ENCODE results near the gene COX6A1. TPM values are rescaled to one million over a fixed set of nuclear protein-coding genes. Genes with fewer than 3 reads are reported as not detected.

Gene COX6A1
- total RNA-seq, 6 experiments from 2014 or later: 229 to 625 (median 292) TPM

Other genes starting within 250 kb of the COX6A1 start
- gene GCN1, start 243.4 kb upstream of the COX6A1 start, total RNA-seq: 10 to 100 TPM; 29.9 to 62.8 (median 39.4) TPM
- gene RPLP0, start 237.0 kb upstream of the COX6A1 start, total RNA-seq: 1,000 to 10,000 TPM in 2 of 6 experiments, 100 to 1,000 TPM in 4; 549 to 1,070 (median 665) TPM
- gene PXN, start 172.4 kb upstream of the COX6A1 start, total RNA-seq: 10 to 100 TPM; 15.1 to 32.6 (median 24.1) TPM
- 1,000 to 10,000 TPM in 4 of 6 experiments, under 1 TPM in 2; under 0.01 to 8,070 (median 3,211) TPM for gene RNU4-2, start 146.2 kb upstream of the COX6A1 start, total RNA-seq
- gene RNU4-1, start 144.9 kb upstream of the COX6A1 start, total RNA-seq: 1,000 to 10,000 TPM in 4 of 6 experiments, under 1 TPM in 1, not detected in 1; under 0.01 to 2,710 (median 2,128) TPM
- 1 to 10 TPM in 5 of 6 experiments, under 1 TPM in 1; 0.56 to 4.1 (median 3.0) TPM for gene SIRT4, start 135.8 kb upstream of the COX6A1 start, total RNA-seq
- gene PLA2G1B, start 110.3 kb upstream of the COX6A1 start, total RNA-seq: not detected
- 1 to 10 TPM in 1 of 6 experiments, under 1 TPM in 1, not detected in 4; 0.06 to 1.6 TPM for gene MSI1, start 68.9 kb upstream of the COX6A1 start, total RNA-seq
- gene TRIAP1, start 8.3 kb downstream of the COX6A1 start, total RNA-seq: 10 to 100 TPM; 13.3 to 28.7 (median 17.0) TPM
- 10 to 100 TPM; 13.4 to 23.8 (median 15.9) TPM for gene GATC, start 8.3 kb downstream of the COX6A1 start, total RNA-seq
- gene SRSF9, start 31.6 kb downstream of the COX6A1 start, total RNA-seq: 10 to 100 TPM; 36.4 to 63.3 (median 60.2) TPM
- 100 to 1,000 TPM in 5 of 6 experiments, 10 to 100 TPM in 1; 85.0 to 189 (median 164) TPM for gene DYNLL1, start 58.0 kb downstream of the COX6A1 start, total RNA-seq
- gene COQ5, start 91.0 kb downstream of the COX6A1 start, total RNA-seq: 10 to 100 TPM; 21.6 to 37.9 (median 31.0) TPM
- gene RNF10, start 96.2 kb downstream of the COX6A1 start, total RNA-seq: 100 to 1,000 TPM in 2 of 6 experiments, 10 to 100 TPM in 4; 70.8 to 111 (median 90.2) TPM
- 10 to 100 TPM; 14.2 to 29.2 (median 23.0) TPM for gene POP5, start 143.3 kb downstream of the COX6A1 start, total RNA-seq
- under 1 TPM in 1 of 6 experiments, not detected in 5; 0.26 TPM for gene CABP1, start 202.5 kb downstream of the COX6A1 start, total RNA-seq
- 100 to 1,000 TPM; 102 to 193 (median 126) TPM for gene MLEC, start 249.0 kb downstream of the COX6A1 start, total RNA-seq